Aorta (tissue), 5 donors: Measurements from ENCODE around the gene BPIFB3. TPM values are rescaled to one million over a fixed set of nuclear protein-coding genes. Genes with fewer than 3 reads are reported as not detected.
"Not testable (repeated sequence)": the region's sequence is repeated elsewhere in the genome, so short reads cannot be mapped to it uniquely, and the experiment has no call there.

Experiments used
- ATAC-seq: fragments of 200-7000 bp; cut with Tn5 transposase; one replicate; pipeline ENCODE4 v1.9.1; 2022; ENCODE audit warnings: moderate library complexity; ENCODE audit not compliant: low FRiP score
- DNase-seq, 2 donors: peaks; one replicate each; pipeline ENCODE4 v3.0.0-alpha.2; 2020
- H3K27ac ChIP-seq, 2 donors: one replicate each; pipeline ENCODE4 v1.5.1; 2013; ENCODE audit warnings: low read length in 2 of 2, mild to moderate bottlenecking in 2 of 2, moderate library complexity in 2 of 2, control low read depth in 1 of 2, inconsistent platforms in 1 of 2, low read depth in 1 of 2
- H3K27me3 ChIP-seq, 2 donors: one replicate each; pipeline ENCODE4 v1.6.1; 2013; ENCODE audit warnings: control low read depth in 1 of 2, low read length in 1 of 2, mild to moderate bottlenecking in 1 of 2, moderate library complexity in 1 of 2; ENCODE audit not compliant: insufficient read depth in 2 of 2, control insufficient read depth in 1 of 2
- H3K36me3 ChIP-seq, 2 donors: one replicate each; pipeline ENCODE4 v1.6.1; 2013; ENCODE audit warnings: control low read depth in 1 of 2, low read length in 1 of 2, mild to moderate bottlenecking in 1 of 2; ENCODE audit not compliant: insufficient read depth in 2 of 2, control insufficient read depth in 1 of 2
- H3K4me1 ChIP-seq, 2 donors: one replicate each; pipeline ENCODE4 v1.6.1; 2013; ENCODE audit warnings: low read length in 2 of 2, control low read depth in 1 of 2, mild to moderate bottlenecking in 1 of 2, moderate library complexity in 1 of 2; ENCODE audit not compliant: insufficient read depth in 2 of 2, control insufficient read depth in 1 of 2
- H3K4me3 ChIP-seq, 2 donors: one replicate each; pipeline ENCODE4 v1.5.1; 2013; ENCODE audit warnings: low read length in 2 of 2, control low read depth in 1 of 2, mild to moderate bottlenecking in 1 of 2
- H3K9me3 ChIP-seq: one replicate; pipeline ENCODE4 v1.6.1; 2013; ENCODE audit warnings: mild to moderate bottlenecking, low read length; ENCODE audit not compliant: control insufficient read depth
- WGBS, 2 donors: extraction: QIAGEN DNeasy Blood & Tissue Kit; methylation state at CpG; one replicate each; pipeline ENCODE4 v1.1.7; 2013; 5-methylcytosine and 5-hydroxymethylcytosine counted together
- intact Hi-C, 2 donors: fragments of 100-400 bp; cut with DNase I; formaldehyde crosslinking; loops; one replicate each; pipeline versions ENCODE4 v1.14.2 to v1.15.0; 2022
- polyA plus RNA-seq, 2 donors: library from polyadenylated mRNA; stranded (reverse); fragments of 200-250 nt; gene quantifications; one replicate each; pipeline ENCODE4 v1.2.3, GENCODE V29; 2013
- total RNA-seq, 2 donors: library from RNA; stranded (reverse); fragmentation: NEBNext Ultra II Directional; extraction: Animal tissue kit (Norgen Biotek cat#: 25700); gene quantifications; one replicate each; pipeline ENCODE4 v1.2.1, GENCODE V29; 2021
- donor health status: healthy with polysubstance abuse.
- donor health status: Bipolar disorder and iron deficiency.
- donor health status: DM: no; HTN: no; CAD: no.
- donor health status: DM: no; HTN: no; CAD: no.
- donor health status: DM: yes; HTN: yes; CAD: no.

Gene BPIFB3
- total and polyA plus RNA-seq, 4 donors: not detected

- WGBS, 2 donors: 88 to 90% methylated on average over 5 of the region's 5 CpGs
- Histone ChIP-seq H3K4me1 (no peaks in the 10 kb centered on the region), H3K36me3 (no peaks in the 10 kb centered on the region), H3K27ac (no peak overlapping the region), H3K4me3 (no peak overlapping the region), H3K27me3 (no peaks in the 10 kb centered on the region), H3K9me3 (no peaks in the 10 kb centered on the region)
- no peak for ATAC-seq
- intact Hi-C loops: no loop called here
- no peak for DNase-seq
These were observed 57.6 kb downstream of the BPIFB3 start for GRCh38 chr20:33111306-33111705.

- Histone ChIP-seq H3K27ac (no peak overlapping the region), H3K4me1 (no peaks in the 10 kb centered on the region), H3K36me3 (no peaks in the 10 kb centered on the region), H3K27me3 (no peaks in the 10 kb centered on the region), H3K4me3 (no peak overlapping the region), H3K9me3 (no peaks in the 10 kb centered on the region)
- intact Hi-C loops: no loop called here
- no peak for DNase-seq
- WGBS, 2 donors: 66 to 77% methylated on average over 7 of the region's 7 CpGs
- no peak for ATAC-seq
These were observed 59.1 kb downstream of the BPIFB3 start for GRCh38 chr20:33112547-33113386.

- no peak for DNase-seq
- Histone ChIP-seq H3K27ac (no peak overlapping the region), H3K9me3 (no peaks in the 10 kb centered on the region), H3K4me1 (no peaks in the 10 kb centered on the region), H3K27me3 (no peaks in the 10 kb centered on the region), H3K4me3 (no peak overlapping the region), H3K36me3 (no peaks in the 10 kb centered on the region)
- WGBS, 2 donors: 62 to 68% methylated on average over 6 of the region's 6 CpGs
- ATAC-seq: no peak
- intact Hi-C loops: no loop called here
These were observed 59.7 kb downstream of the BPIFB3 start for GRCh38 chr20:33113387-33113908.

GRCh38 chr20:33115501-33115900, 61.8 kb downstream of the BPIFB3 start:
- H3K27me3 ChIP-seq, intact Hi-C loops, H3K4me3 ChIP-seq, H3K4me1 ChIP-seq, H3K36me3 ChIP-seq, H3K27ac ChIP-seq, ATAC-seq, DNase-seq, H3K9me3 ChIP-seq: not testable (repeated sequence)
- WGBS, 2 donors: 94% methylated on average over 12 to 33 of the region's 34 CpGs

GRCh38 chr20:33119725-33120720, 66.3 kb downstream of the BPIFB3 start:
- no peaks in the 10 kb centered on the region for H3K36me3 ChIP-seq
- no peak for DNase-seq
- no peak overlapping the region for H3K4me3 ChIP-seq
- no peak overlapping the region for H3K27ac ChIP-seq
- H3K27me3 ChIP-seq: no peaks in the 10 kb centered on the region
- ATAC-seq: no peak
- intact Hi-C loops: no loop called here
- no peaks in the 10 kb centered on the region for H3K4me1 ChIP-seq
- no peaks in the 10 kb centered on the region for H3K9me3 ChIP-seq
- WGBS, 2 donors: 77% methylated on average over 3 of the region's 3 CpGs

- ATAC-seq (no peak), DNase-seq (no peak)
- Histone ChIP-seq H3K27ac (no peak overlapping the region), H3K9me3 (no peaks in the 10 kb centered on the region), H3K36me3 (no peaks in the 10 kb centered on the region), H3K27me3 (no peaks in the 10 kb centered on the region), H3K4me1 (no peaks in the 10 kb centered on the region), H3K4me3 (no peak overlapping the region)
- intact Hi-C loops: no loop called here
- 91 to 95% methylated on average over 3 of the region's 3 CpGs for WGBS, 2 donors
These were observed 67.2 kb downstream of the BPIFB3 start for GRCh38 chr20:33120934-33121333.

GRCh38 chr20:33122297-33122696, 68.6 kb downstream of the BPIFB3 start:
- H3K36me3 ChIP-seq, H3K4me3 ChIP-seq, ATAC-seq, H3K4me1 ChIP-seq, H3K9me3 ChIP-seq, DNase-seq, intact Hi-C loops, H3K27ac ChIP-seq, H3K27me3 ChIP-seq: not testable (repeated sequence)
- WGBS, 2 donors: 36 to 47% methylated on average over 1 of the region's 1 CpG
